Spleen (tissue), 11 donors: ENCODE data around the gene TEFM. TPM values are rescaled to one million over a fixed set of nuclear protein-coding genes. Genes with fewer than 3 reads are reported as not detected.
"Not testable (repeated sequence)": the region's sequence is repeated elsewhere in the genome, so short reads cannot be mapped to it uniquely, and the experiment has no call there.

Experiments used
- DNase-seq: peaks from one replicate; pipeline ENCODE4 v3.0.0-alpha.2; 2020
- H3K27ac ChIP-seq, 8 donors: fragments of 200-600 bp; sonication (generic) in 7 of 8; 1 replicate in 4 of 8; 2 replicates in 4 of 8; pipeline versions ENCODE4 v1.5.0 to v1.8.0; 2016 to 2021; ENCODE audit warnings: inconsistent platforms in 4 of 8, mild to moderate bottlenecking in 4 of 8, moderate library complexity in 1 of 8
- H3K27me3 ChIP-seq, 7 donors: fragments of 200-600 bp; sonication (generic) in 6 of 7; replicated peaks in 1 of 7; 1 replicate in 4 of 7; 2 replicates in 3 of 7; pipeline versions ENCODE4 v1.5.0 to v1.8.0; 2016 to 2021; ENCODE audit warnings: inconsistent platforms in 3 of 7, mild to moderate bottlenecking in 1 of 7
- H3K36me3 ChIP-seq, 6 donors: fragments of 200-600 bp; sonication (generic) in 5 of 6; 1 replicate in 4 of 6; 2 replicates in 2 of 6; pipeline versions ENCODE4 v1.5.0 to v1.8.0; 2016 to 2021; ENCODE audit warnings: inconsistent platforms in 2 of 6
- H3K4me1 ChIP-seq, 6 donors: fragments of 200-600 bp; sonication (generic) in 5 of 6; 1 replicate in 3 of 6; 2 replicates in 3 of 6; pipeline versions ENCODE4 v1.5.0 to v1.8.0; 2016 to 2021; ENCODE audit warnings: inconsistent platforms in 3 of 6
- H3K4me3 ChIP-seq, 8 donors: fragments of 200-600 bp; sonication (generic) in 7 of 8; 1 replicate in 4 of 8; 2 replicates in 4 of 8; pipeline versions ENCODE4 v1.5.0 to v1.8.0; 2016 to 2021; ENCODE audit warnings: inconsistent platforms in 4 of 8, mild to moderate bottlenecking in 4 of 8, moderate library complexity in 2 of 8
- H3K9me3 ChIP-seq, 8 donors: fragments of 200-600 bp; sonication (generic) in 7 of 8; 1 replicate in 4 of 8; 2 replicates in 4 of 8; pipeline versions ENCODE4 v1.5.0 to v1.8.0; 2016 to 2021; ENCODE audit warnings: inconsistent platforms in 4 of 8
- CTCF ChIP-seq, 11 experiments: fragments of 200-600 bp in 7 of 11; fragments of 450-650 bp in 4 of 11; sonication (generic) in 4 of 11; IDR thresholded peaks in 8 of 11; conservative IDR thresholded peaks in 3 of 11; 1 replicate in 7 of 11; 2 replicates in 4 of 11; pipeline versions ENCODE4 v1.4.0 to v1.8.0; 2016 to 2021; ENCODE audit warnings: antibody characterized with exemption in 11 of 11, inconsistent platforms in 4 of 11, mild to moderate bottlenecking in 1 of 11
- POLR2A ChIP-seq, 3 donors: fragments of 450-650 bp; IDR thresholded peaks; one replicate each; pipeline ENCODE4 v1.5.1; 2017; ENCODE audit warnings: antibody characterized with exemption in 3 of 3, mild to moderate bottlenecking in 1 of 3
- POLR2AphosphoS5 ChIP-seq, 3 donors: sonication (generic); formaldehyde crosslinking; IDR thresholded peaks; one replicate each; pipeline ENCODE4 v1.5.1; 2017; ENCODE audit warnings: antibody characterized with exemption in 3 of 3
- WGBS, 5 donors: extraction: QIAGEN DNeasy Blood & Tissue Kit in 3 of 5; methylation state at CpG; one replicate each; pipeline versions ENCODE4 v1.1.5 to v1.1.7; 2013 to 2018; 5-methylcytosine and 5-hydroxymethylcytosine counted together
- intact Hi-C: fragments of 100-400 bp; cut with DNase I; formaldehyde crosslinking; loops from one replicate; pipeline ENCODE4 v1.15.0; 2023; ENCODE audit warnings: low total_unique reads
- polyA plus RNA-seq, 3 donors: library from polyadenylated mRNA; stranded (reverse); fragments of 200-250 nt; gene quantifications; one replicate each; pipeline ENCODE4 v1.2.1, GENCODE V29; 2013
- total RNA-seq, 7 donors: library from RNA; depleted of rRNA in 3 of 7; stranded (reverse); fragments of >200 nt in 3 of 7; fragmentation: NEBNext Ultra II Directional in 4 of 7; extraction: Animal tissue kit (Norgen Biotek cat#: 25700) in 4 of 7; gene quantifications; one replicate each; pipeline versions ENCODE4 v1.1.0 to v1.2.1, GENCODE V29; 2016 to 2021
- donor health status: healthy with polysubstance abuse.
- donor health status: DM: no; HTN: no; CAD: no; lungs with moderate emphysema.
- donor health status: DM: no; HTN: no; CAD: no.
- donor health status: Bipolar disorder and iron deficiency.
- donor health status: healthy.
- donor health status: DM: no; HTN: no; CAD: no.
- donor health status: DM: yes; HTN: yes; CAD: no.

The TEFM gene
- total and polyA plus RNA-seq, 10 donors: 8.4 to 33.4 (median 17.2) TPM

GRCh38 chr17:30920282-30920681 is 14.2 kb upstream of the TEFM start:
- TF ChIP-seq POLR2A (IDR thresholded peaks at IDR 0.05): no peak
- no peak for TF ChIP-seq POLR2AphosphoS5 (IDR thresholded peaks at IDR 0.05)
- no peak for TF ChIP-seq CTCF (IDR thresholded peaks at IDR 0.05 in 8 of 11, conservative IDR thresholded peaks at IDR 0.05 in 3 of 11)
- Histone ChIP-seq H3K4me3 (no peak overlapping the region), H3K27ac (no peak overlapping the region), H3K9me3 (no peaks in the 10 kb centered on the region), H3K36me3 (no peaks in the 10 kb centered on the region), H3K27me3 (peaks cover 0 to 41% (median 19%) of the 10 kb centered on the region in 7 donors), H3K4me1 (peaks cover 0 to 27% (median 23%) of the 10 kb centered on the region in 6 donors)
- WGBS, 5 donors: 67 to 85% (median 72%) methylated on average over 4 of the region's 4 CpGs
- DNase-seq: no peak
- intact Hi-C loops: no loop called here

GRCh38 chr17:30917050-30917449 is 11.0 kb upstream of the TEFM start:
- Histone ChIP-seq H3K27ac (no peak overlapping the region), H3K36me3 (no peaks in the 10 kb centered on the region), H3K9me3 (no peaks in the 10 kb centered on the region), H3K4me3 (no peak overlapping the region), H3K27me3 (peaks cover 0 to 12% (median 7%) of the 10 kb centered on the region in 7 donors), H3K4me1 (peaks cover 0 to 13% (median 12%) of the 10 kb centered on the region in 6 donors)
- no peak for DNase-seq
- intact Hi-C loops: no loop called here
- TF ChIP-seq CTCF (IDR thresholded peaks at IDR 0.05 in 8 of 11, conservative IDR thresholded peaks at IDR 0.05 in 3 of 11): no peak
- no peak for TF ChIP-seq POLR2A (IDR thresholded peaks at IDR 0.05)
- TF ChIP-seq POLR2AphosphoS5 (IDR thresholded peaks at IDR 0.05): no peak

- Histone ChIP-seq H3K9me3 (no peaks in the 10 kb centered on the region), H3K27me3 (peaks cover 0 to 2% (median 0%) of the 10 kb centered on the region in 7 donors), H3K4me3 (no peak overlapping the region), H3K36me3 (no peaks in the 10 kb centered on the region), H3K4me1 (peaks cover 0 to 3% (median 2%) of the 10 kb centered on the region in 6 donors), H3K27ac (no peak overlapping the region)
- intact Hi-C loops: no loop called here
- 75 to 87% (median 80%) methylated on average over 5 of the region's 5 CpGs for WGBS, 5 donors
- TF ChIP-seq POLR2AphosphoS5 (IDR thresholded peaks at IDR 0.05) (no peak), POLR2A (IDR thresholded peaks at IDR 0.05) (no peak), CTCF (IDR thresholded peaks at IDR 0.05 in 8 of 11, conservative IDR thresholded peaks at IDR 0.05 in 3 of 11) (no peak)
- no peak for DNase-seq
Measured at GRCh38 chr17:30915833-30916611, 10.0 kb upstream of the TEFM start.

GRCh38 chr17:30913955-30914354 is 7.9 kb upstream of the TEFM start:
- Histone ChIP-seq H3K27ac (no peak overlapping the region), H3K4me3 (no peak overlapping the region), H3K9me3 (no peaks in the 10 kb centered on the region), H3K4me1 (peaks cover 0 to 5% (median 0%) of the 10 kb centered on the region in 6 donors), H3K36me3 (no peaks in the 10 kb centered on the region), H3K27me3 (no peaks in the 10 kb centered on the region)
- intact Hi-C loops: no loop called here
- TF ChIP-seq CTCF (IDR thresholded peaks at IDR 0.05 in 8 of 11, conservative IDR thresholded peaks at IDR 0.05 in 3 of 11): peak in 1 of 11 experiments; percentile 4
- TF ChIP-seq POLR2AphosphoS5 (IDR thresholded peaks at IDR 0.05): no peak
- no peak for DNase-seq

- H3K4me3 ChIP-seq, H3K9me3 ChIP-seq, H3K27me3 ChIP-seq, H3K36me3 ChIP-seq, H3K27ac ChIP-seq, intact Hi-C loops, DNase-seq: not testable (repeated sequence)
- WGBS, 5 donors: 94 to 100% (median 98%) methylated on average over 7 of the region's 7 CpGs
- H3K4me1 ChIP-seq: peaks cover 12 to 37% (median 21%) of the 10 kb centered on the region in 6 donors
Measured at GRCh38 chr17:30910151-30910550, 4.1 kb upstream of the TEFM start.
